ENCODE measurements around the gene AKR1A1.

DNA sequence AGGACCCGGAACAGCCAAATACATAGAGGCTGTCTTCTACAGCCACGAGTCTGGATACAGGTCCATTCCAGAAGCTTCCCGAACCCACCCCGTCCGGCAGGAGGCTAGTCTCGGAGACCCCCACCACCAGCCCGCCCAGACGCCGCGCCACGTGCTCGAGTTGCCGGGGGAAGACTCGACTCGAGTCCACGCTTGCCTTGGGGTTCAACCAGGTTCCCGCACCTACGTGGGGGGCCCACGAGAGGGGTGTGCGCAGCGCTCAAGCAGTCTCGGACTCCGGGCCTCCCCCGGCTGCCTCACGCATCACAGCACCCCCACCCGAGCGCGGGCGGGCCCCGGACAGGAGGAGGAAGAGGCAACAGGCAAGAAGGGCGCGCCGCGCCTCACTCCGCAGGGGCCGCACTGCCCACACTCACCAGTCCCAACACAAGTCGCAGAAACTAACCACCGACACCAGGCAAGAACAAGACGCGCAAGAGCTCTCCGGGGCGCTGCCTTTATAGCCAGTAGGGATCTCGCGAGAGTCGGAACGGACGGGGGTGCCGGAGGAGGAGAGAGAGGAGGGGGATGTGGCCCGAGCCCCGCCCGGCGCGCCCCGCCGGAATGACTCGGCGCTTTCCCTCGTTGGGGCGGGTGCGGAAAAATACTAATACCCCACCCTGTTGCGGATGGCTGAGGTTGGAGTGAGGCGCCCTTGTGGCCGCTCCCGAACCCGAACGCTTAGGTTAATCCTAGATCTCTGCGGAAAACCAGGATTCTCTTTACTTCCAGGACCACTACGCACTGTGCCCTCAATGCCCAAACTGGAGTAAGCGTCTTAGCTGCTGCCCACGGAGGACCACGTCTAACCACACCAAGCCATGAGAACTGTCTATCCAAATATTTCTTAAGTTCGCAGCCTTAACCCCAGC is 29.0 kb upstream of the AKR1A1 start, which contains the start of gene PRDX1:
- TF ChIP-seq, protein P1, sequence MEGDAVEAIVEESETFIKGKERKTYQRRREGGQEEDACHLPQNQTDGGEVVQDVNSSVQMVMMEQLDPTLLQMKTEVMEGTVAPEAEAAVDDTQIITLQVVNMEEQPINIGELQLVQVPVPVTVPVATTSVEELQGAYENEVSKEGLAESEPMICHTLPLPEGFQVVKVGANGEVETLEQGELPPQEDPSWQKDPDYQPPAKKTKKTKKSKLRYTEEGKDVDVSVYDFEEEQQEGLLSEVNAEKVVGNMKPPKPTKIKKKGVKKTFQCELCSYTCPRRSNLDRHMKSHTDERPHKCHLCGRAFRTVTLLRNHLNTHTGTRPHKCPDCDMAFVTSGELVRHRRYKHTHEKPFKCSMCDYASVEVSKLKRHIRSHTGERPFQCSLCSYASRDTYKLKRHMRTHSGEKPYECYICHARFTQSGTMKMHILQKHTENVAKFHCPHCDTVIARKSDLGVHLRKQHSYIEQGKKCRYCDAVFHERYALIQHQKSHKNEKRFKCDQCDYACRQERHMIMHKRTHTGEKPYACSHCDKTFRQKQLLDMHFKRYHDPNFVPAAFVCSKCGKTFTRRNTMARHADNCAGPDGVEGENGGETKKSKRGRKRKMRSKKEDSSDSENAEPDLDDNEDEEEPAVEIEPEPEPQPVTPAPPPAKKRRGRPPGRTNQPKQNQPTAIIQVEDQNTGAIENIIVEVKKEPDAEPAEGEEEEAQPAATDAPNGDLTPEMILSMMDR (IDR thresholded peaks at IDR 0.05; ENCODE audit: poor library complexity): no peak
- no peak for TF ChIP-seq EZH2 (IDR thresholded peaks at IDR 0.05; ENCODE audit: borderline replicate concordance)

Data from hepatocyte (in vitro differentiated cells).